HG03469 (cell line): ENCODE data around the gene SCCPDH.
A peak's percentile ranks its signal among the peaks of the same experiment; 100 is the strongest.
"Not testable (repeated sequence)": the region's sequence is repeated elsewhere in the genome, so short reads cannot be mapped to it uniquely, and the experiment has no call there.

Experiments
- ATAC-seq: cut with Tn5 transposase; IDR thresholded peaks from one replicate; pipeline ENCODE4 v1.9.1; 2021; ENCODE audit warnings: mild to moderate bottlenecking, moderate library complexity, moderate number of reproducible peaks; ENCODE audit not compliant: unreplicated experiment

Gene SCCPDH

GRCh38 chr1:246724016-246724730 is at the start of gene SCCPDH:
TSS of gene SCCPDH (plus strand) at chr1:246724409. CDS start at chr1:246724423, 14 bp downstream.
- peak; percentile 83 for ATAC-seq

DNA sequence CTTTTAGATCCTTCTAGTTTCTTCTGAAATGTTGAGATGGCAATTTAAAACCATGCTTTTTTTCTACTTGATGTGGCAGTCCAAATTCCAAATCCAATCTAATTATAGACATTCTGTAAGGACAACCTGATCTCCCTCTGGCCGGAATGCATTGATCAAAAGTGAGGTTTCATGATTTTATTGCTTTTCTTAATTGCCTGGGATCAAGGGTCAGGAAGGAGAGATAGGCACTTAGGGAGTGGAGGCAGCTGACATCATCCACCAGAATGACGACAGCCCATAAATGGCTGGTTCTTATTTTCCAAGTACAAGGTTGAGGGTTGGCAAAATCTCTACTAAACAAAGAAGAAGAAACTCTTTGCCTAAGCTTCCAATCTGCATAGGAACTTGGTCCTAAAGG is 46.4 kb upstream of the SCCPDH start:
- no peak for ATAC-seq

GRCh38 chr1:246678816-246679793 is 45.1 kb upstream of the SCCPDH start:
- ATAC-seq, result no peak

GRCh38 chr1:246679794-246680177 is 44.4 kb upstream of the SCCPDH start:
- ATAC-seq, result no peak

GRCh38 chr1:246680190-246680589 is 44.0 kb upstream of the SCCPDH start:
- no peak for ATAC-seq

- ATAC-seq, result no peak
Observed at GRCh38 chr1:246680696-246681130, 43.5 kb upstream of the SCCPDH start.

- ATAC-seq, result no peak
Observed at GRCh38 chr1:246681900-246682895, 42.0 kb upstream of the SCCPDH start.

- no peak for ATAC-seq
Observed at GRCh38 chr1:246683521-246683920, 40.7 kb upstream of the SCCPDH start.

GRCh38 chr1:246687002-246687401 is 37.2 kb upstream of the SCCPDH start:
- no peak for ATAC-seq

DNA sequence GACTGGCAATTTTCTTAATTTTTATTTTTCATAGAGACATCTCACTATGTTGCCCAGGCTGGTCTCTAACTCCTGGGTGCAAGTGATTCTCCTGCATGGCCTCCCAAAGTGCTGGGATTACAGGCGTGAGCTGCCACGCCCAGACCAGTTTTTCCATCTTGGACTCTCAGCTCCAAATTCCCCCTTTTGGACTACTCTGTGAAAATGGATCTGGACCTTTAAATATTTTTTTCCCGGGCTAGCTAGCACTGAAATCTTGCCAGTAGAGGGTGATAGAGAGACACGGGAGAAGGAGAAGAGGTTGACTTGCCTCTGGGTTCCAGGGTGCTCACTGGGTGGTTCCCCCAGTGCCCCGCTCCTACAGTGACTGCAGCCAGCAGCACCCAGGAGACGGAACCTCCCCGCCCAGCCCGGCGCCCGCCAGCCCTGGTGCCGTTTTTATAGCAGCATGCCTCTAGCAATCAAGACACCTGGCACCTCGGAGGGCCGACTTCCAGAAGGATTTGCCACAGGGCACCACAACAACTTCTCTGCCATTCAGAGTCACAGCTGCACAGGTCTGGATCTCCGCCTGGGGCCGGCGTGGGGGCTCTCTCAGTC is 34.7 kb upstream of the SCCPDH start:
- peak; percentile 98 for ATAC-seq

DNA sequence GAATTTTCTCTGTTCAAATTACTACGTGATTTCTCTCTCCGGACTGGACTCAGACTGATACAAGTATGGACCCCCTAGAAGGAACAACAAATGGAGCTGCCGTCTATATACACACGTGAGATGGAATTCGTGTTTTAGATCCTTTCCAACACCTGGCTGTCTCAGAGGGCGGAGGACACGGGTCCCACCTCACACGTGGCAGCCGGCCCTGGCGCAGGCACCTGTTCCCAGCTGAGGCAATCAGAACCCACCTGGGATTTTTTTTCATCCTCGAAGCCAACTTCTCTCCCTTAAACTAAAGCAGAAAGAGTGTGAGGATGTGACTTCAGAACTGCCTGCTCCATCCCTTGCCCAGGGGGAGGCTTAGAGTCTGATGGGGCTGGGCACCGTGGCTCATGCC is 34.1 kb upstream of the SCCPDH start:
- no peak for ATAC-seq

GRCh38 chr1:246691622-246692495 is 32.4 kb upstream of the SCCPDH start:
- ATAC-seq, result no peak

DNA sequence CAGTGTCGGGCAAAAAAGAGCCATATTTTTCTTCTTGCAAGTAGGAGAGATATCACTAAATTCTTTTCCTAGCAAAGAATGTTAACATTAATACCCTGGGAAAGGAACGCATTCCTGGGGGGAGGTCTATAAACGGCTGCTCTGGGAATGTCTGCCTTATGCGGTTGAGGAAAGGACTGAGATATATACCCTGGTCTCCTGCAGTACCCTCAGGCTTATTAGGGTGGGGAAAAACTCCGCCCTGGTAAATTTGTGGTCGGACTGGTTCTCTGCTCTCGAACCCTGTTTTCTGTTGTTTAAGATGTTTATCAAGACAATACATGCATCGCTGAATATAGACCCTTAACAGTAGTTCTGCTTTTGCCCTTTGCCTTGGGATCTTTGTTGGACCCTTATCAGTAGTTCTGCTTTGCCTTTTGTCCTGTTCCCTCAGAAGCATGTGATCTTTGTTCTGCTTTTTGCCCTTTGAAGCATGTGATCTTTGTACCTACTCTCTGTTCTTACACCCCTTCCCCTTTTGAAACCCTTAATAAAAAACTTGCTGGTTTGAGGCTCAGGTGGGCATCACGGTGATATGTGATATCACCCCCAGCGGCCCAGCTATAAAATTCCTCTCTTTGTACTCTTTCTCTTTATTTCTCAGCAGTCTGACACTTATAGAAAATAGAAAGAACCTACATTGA is 29.9 kb upstream of the SCCPDH start:
- ATAC-seq, result not testable (repeated sequence)

GRCh38 chr1:246695136-246695535 is 29.1 kb upstream of the SCCPDH start:
- ATAC-seq, result no peak

DNA sequence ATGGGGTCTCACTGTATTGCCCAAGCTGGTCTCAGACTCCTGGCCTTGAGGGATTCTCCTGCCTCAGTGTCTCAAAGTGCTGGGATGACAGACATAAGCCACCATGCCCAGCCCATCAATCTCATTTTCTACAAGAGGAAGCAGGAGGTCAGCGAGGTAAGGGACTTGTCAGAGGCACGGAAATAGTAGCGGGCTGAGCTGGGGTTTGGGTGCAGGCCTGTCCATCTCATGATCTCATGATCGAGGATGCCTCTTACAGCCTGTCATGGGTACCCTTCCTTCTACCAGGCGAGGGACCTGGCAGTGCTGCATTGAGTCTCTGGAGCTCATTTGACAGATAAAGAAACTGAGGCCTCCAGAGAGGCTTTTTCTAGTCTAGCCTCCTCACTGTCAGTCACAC is 28.5 kb upstream of the SCCPDH start:
- ATAC-seq, result no peak

- ATAC-seq, result no peak
Observed at GRCh38 chr1:246698466-246699094, 25.6 kb upstream of the SCCPDH start.

GRCh38 chr1:246699095-246699735 is 25.0 kb upstream of the SCCPDH start:
- peak; percentile 79 for ATAC-seq

- ATAC-seq, result no peak
Observed at GRCh38 chr1:246703581-246703980, 20.6 kb upstream of the SCCPDH start.
